WTC11 (cell line): Measurements from ENCODE around the gene KCNMA1. TPM values are rescaled to one million over a fixed set of nuclear protein-coding genes. Genes with fewer than 3 reads are reported as not detected.

ENCODE experiments used
- ATAC-seq: fragments of 200-7000 bp; cut with Tn5 transposase; 2 replicates; pipeline ENCODE4 v1.10.0; 2021; ENCODE audit warnings: mild to moderate bottlenecking, moderate library complexity
- CTCF ChIA-PET: fragments of 300-600 bp; sonication (Branson Sonifier 250); formaldehyde crosslinking; loops from one replicate; lab custom pipeline; 2021; ENCODE audit warnings: antibody characterized with exemption; lab: Charles Lee
- POLR2A ChIA-PET: fragments of 350-600 bp; sonication (Branson Sonifier 250); formaldehyde crosslinking; loops from one replicate; lab custom pipeline; 2021; ENCODE audit warnings: antibody characterized with exemption; lab: Charles Lee
- DNase-seq: peaks from one replicate; pipeline ENCODE4 v3.0.0; 2021; ENCODE audit warnings: low spot score
- H3K27ac Mint-ChIP-seq: 2 replicates; pipeline ENCODE4 v1.8.0; 2021; ENCODE audit warnings: mixed read lengths
- H3K27me3 Mint-ChIP-seq: 2 replicates; pipeline ENCODE4 v1.8.0; 2021; ENCODE audit warnings: low read depth, mild to moderate bottlenecking, moderate library complexity, mixed read lengths
- H3K36me3 Mint-ChIP-seq: 2 replicates; pipeline ENCODE4 v1.8.0; 2021; ENCODE audit warnings: mixed read lengths
- H3K4me1 Mint-ChIP-seq: 2 replicates; pipeline ENCODE4 v1.8.0; 2022; ENCODE audit warnings: mixed read lengths
- H3K4me3 Mint-ChIP-seq: 2 replicates; pipeline ENCODE4 v1.8.0; 2021; ENCODE audit warnings: mild to moderate bottlenecking, moderate library complexity, mixed read lengths
- H3K9me3 Mint-ChIP-seq: 2 replicates; pipeline ENCODE4 v1.8.0; 2021; ENCODE audit warnings: mixed read lengths
- CBFB ChIP-seq: sonication (generic); formaldehyde crosslinking; IDR thresholded peaks from 2 replicates; pipeline ENCODE4 v1.8.1; 2022; ENCODE audit warnings: mild to moderate bottlenecking, low read depth, missing genetic modification reagents
- CDX4 ChIP-seq: fragments of 250-450 bp; sonication (Bioruptor Pico); IDR thresholded peaks from 2 replicates; pipeline ENCODE4 v1.9.0; 2021; ENCODE audit warnings: moderate library complexity, mild to moderate bottlenecking, inconsistent platforms, borderline replicate concordance
- CREB1 ChIP-seq: sonication (generic); formaldehyde crosslinking; IDR thresholded peaks from 2 replicates; pipeline ENCODE4 v1.8.0; 2023; ENCODE audit warnings: mild to moderate bottlenecking, missing genetic modification reagents
- CTCF ChIP-seq: fragments of 200-600 bp; IDR thresholded peaks from 2 replicates; pipeline ENCODE4 v1.8.0; 2022; ENCODE audit warnings: antibody characterized with exemption
- E2F1 ChIP-seq: sonication (generic); formaldehyde crosslinking; IDR thresholded peaks from 2 replicates; pipeline ENCODE4 v1.8.0; 2022; ENCODE audit warnings: mild to moderate bottlenecking, missing genetic modification reagents
- ELF4 ChIP-seq: sonication (generic); formaldehyde crosslinking; IDR thresholded peaks from 2 replicates; pipeline ENCODE4 v1.8.1; 2022; ENCODE audit warnings: low read depth, mild to moderate bottlenecking, moderate library complexity, missing genetic modification reagents
- EMX1 ChIP-seq: fragments of 250-450 bp; sonication (Bioruptor Pico); IDR thresholded peaks from 2 replicates; pipeline ENCODE4 v1.8.0; 2021; ENCODE audit warnings: mild to moderate bottlenecking
- GRHL2 ChIP-seq: fragments of 250-450 bp; sonication (Bioruptor Pico); IDR thresholded peaks from 2 replicates; pipeline ENCODE4 v1.8.0; 2022; ENCODE audit warnings: mild to moderate bottlenecking, moderate library complexity; ENCODE audit not compliant: insufficient replicate concordance, severe bottlenecking
- GTF2I ChIP-seq: fragments of 250-450 bp; sonication (Bioruptor Pico); conservative IDR thresholded peaks from 2 replicates; pipeline ENCODE4 v1.4.0; 2021; ENCODE audit warnings: mild to moderate bottlenecking
- MXD4 ChIP-seq: fragments of 250-450 bp; sonication (Bioruptor Pico); IDR thresholded peaks from 2 replicates; pipeline ENCODE4 v1.8.0; 2021; ENCODE audit warnings: mild to moderate bottlenecking, moderate library complexity, borderline replicate concordance
- NFATC4 ChIP-seq: fragments of 250-450 bp; sonication (Bioruptor Pico); IDR thresholded peaks from 2 replicates; pipeline ENCODE4 v1.9.0; 2021; ENCODE audit warnings: mild to moderate bottlenecking
- NR3C1 ChIP-seq: sonication (generic); formaldehyde crosslinking; conservative IDR thresholded peaks from 2 replicates; pipeline ENCODE4 v1.8.1; 2023; ENCODE audit warnings: low read depth, mild to moderate bottlenecking, missing genetic modification reagents
- RELA ChIP-seq: sonication (generic); formaldehyde crosslinking; IDR thresholded peaks from 2 replicates; pipeline ENCODE4 v1.8.1; 2022; ENCODE audit warnings: missing genetic modification reagents, mild to moderate bottlenecking, borderline replicate concordance
- RORB ChIP-seq: fragments of 250-450 bp; sonication (Bioruptor Pico); IDR thresholded peaks from 2 replicates; pipeline ENCODE4 v1.9.0; 2021; ENCODE audit warnings: mild to moderate bottlenecking
- TEAD1 ChIP-seq: sonication (generic); formaldehyde crosslinking; IDR thresholded peaks from 2 replicates; pipeline ENCODE4 v1.8.0; 2022; ENCODE audit warnings: mild to moderate bottlenecking, missing genetic modification reagents
- TEAD4 ChIP-seq: sonication (generic); formaldehyde crosslinking; IDR thresholded peaks from 2 replicates; pipeline ENCODE4 v1.8.0; 2022; ENCODE audit warnings: mild to moderate bottlenecking, missing genetic modification reagents
- USF1 ChIP-seq: sonication (generic); formaldehyde crosslinking; IDR thresholded peaks from 2 replicates; pipeline ENCODE4 v1.8.0; 2022; ENCODE audit warnings: mild to moderate bottlenecking, missing genetic modification reagents
- USF2 ChIP-seq: sonication (generic); formaldehyde crosslinking; IDR thresholded peaks from 2 replicates; pipeline ENCODE4 v1.8.1; 2023; ENCODE audit warnings: mild to moderate bottlenecking, missing genetic modification reagents, moderate library complexity
- ZBTB43 ChIP-seq: sonication (generic); formaldehyde crosslinking; IDR thresholded peaks from 2 replicates; pipeline ENCODE4 v1.8.1; 2023; ENCODE audit warnings: mild to moderate bottlenecking, missing genetic modification reagents
- ZMAT4 ChIP-seq: fragments of 250-450 bp; sonication (Bioruptor Pico); IDR thresholded peaks from 2 replicates; pipeline ENCODE4 v1.9.0; 2021; ENCODE audit warnings: mild to moderate bottlenecking
- ZNF138 ChIP-seq: sonication (generic); formaldehyde crosslinking; conservative IDR thresholded peaks from 2 replicates; pipeline ENCODE4 v1.8.1; 2022; ENCODE audit warnings: mild to moderate bottlenecking, moderate library complexity, missing genetic modification reagents
- ZNF317 ChIP-seq: sonication (generic); formaldehyde crosslinking; IDR thresholded peaks from 2 replicates; pipeline ENCODE4 v1.8.1; 2023; ENCODE audit warnings: low read depth, mild to moderate bottlenecking, moderate library complexity, missing genetic modification reagents, borderline replicate concordance
- ZSCAN18 ChIP-seq: fragments of 250-450 bp; sonication (Bioruptor Pico); IDR thresholded peaks from 2 replicates; pipeline ENCODE4 v2.1.2; 2022; ENCODE audit warnings: mild to moderate bottlenecking, moderate library complexity
- total RNA-seq: library from RNA; stranded (reverse); gene quantifications from 3 replicates; pipeline ENCODE4 v1.2.3, GENCODE V29; 2021

The KCNMA1 gene
- total RNA-seq, 1 experiment from 2014 or later: 7.3 TPM

- TF ChIP-seq GRHL2 (CRISPR knock-in tag): no peak
- no peak for TF ChIP-seq USF2 (CRISPR knock-in tag)
- TF ChIP-seq GTF2I (CRISPR knock-in tag): no peak
- TF ChIP-seq CREB1 (CRISPR knock-in tag): no peak
- TF ChIP-seq TEAD1 (CRISPR knock-in tag): no peak
- TF ChIP-seq TEAD4 (CRISPR knock-in tag): no peak
- no peak for TF ChIP-seq USF1 (CRISPR knock-in tag)
Measured at GRCh38 chr10:77297393-77297739, 340.2 kb downstream of the KCNMA1 start (continued).

GRCh38 chr10:77296534-77297392 lies 340.8 kb downstream of the KCNMA1 start:
- H3K4me3 Mint-ChIP-seq: no peak overlapping the region
- peaks cover 3% of the 10 kb centered on the region; the same call in 1 of the 2 replicates for H3K27me3 Mint-ChIP-seq
- H3K36me3 Mint-ChIP-seq: no peaks in the 10 kb centered on the region
- peak; percentile 66 for ATAC-seq
- ChIA-PET POLR2A (interaction anchor here (0.7 kb wide), 1 partner anchor 760 kb away, joined by 3 read pairs; no protein-coding TSS in a partner anchor), CTCF (interaction anchor here (0.8 to 1.9 kb wide), 16 partner anchors 13 to 460 kb away, joined by 3 to 9 read pairs (median 4); no protein-coding TSS in a partner anchor)
- H3K9me3 Mint-ChIP-seq: peaks cover 5% of the 10 kb centered on the region; the same call in 1 of the 2 replicates
- H3K27ac Mint-ChIP-seq: no peak overlapping the region
- peaks cover 8% of the 10 kb centered on the region for H3K4me1 Mint-ChIP-seq
- no peak for DNase-seq
- no peak for TF ChIP-seq ELF4 (CRISPR knock-in tag)
- TF ChIP-seq ZSCAN18: no peak
- TF ChIP-seq EMX1: no peak
- TF ChIP-seq ZMAT4 (CRISPR knock-in tag): no peak
- TF ChIP-seq RELA: no peak
- no peak for TF ChIP-seq ZBTB43
- TF ChIP-seq NFATC4 (CRISPR knock-in tag): no peak
- TF ChIP-seq MXD4 (CRISPR knock-in tag): no peak
- no peak for TF ChIP-seq CDX4 (CRISPR knock-in tag)
- no peak for TF ChIP-seq CTCF
- TF ChIP-seq TEAD4 (CRISPR knock-in tag): no peak
- no peak for TF ChIP-seq CBFB
- no peak for TF ChIP-seq USF1 (CRISPR knock-in tag)
- no peak for TF ChIP-seq E2F1
- TF ChIP-seq NR3C1 (CRISPR knock-in tag): no peak
- TF ChIP-seq RORB: no peak
- TF ChIP-seq ZNF317 (CRISPR knock-in tag): no peak
- no peak for TF ChIP-seq ZNF138
